GM18505 (cell line): ENCODE results near the gene CYS1.

Source experiments
- ATAC-seq: cut with Tn5 transposase; IDR thresholded peaks from one replicate; pipeline ENCODE4 v1.9.1; 2021; ENCODE audit not compliant: unreplicated experiment
- POLR2A ChIP-seq: IDR thresholded peaks from 4 replicates; pipeline ENCODE4 v1.6.1; 2011; ENCODE audit warnings: borderline replicate concordance; ENCODE audit not compliant: insufficient read depth, insufficient read length; ENCODE audit errors: extremely low read depth

The CYS1 gene

GRCh38 chr2:10085043-10085667, 4.9 kb upstream of the CYS1 start:
- TF ChIP-seq POLR2A: no peak
- ATAC-seq: no peak

GRCh38 chr2:10084223-10084865, 4.1 kb upstream of the CYS1 start:
- no peak for ATAC-seq
- no peak for TF ChIP-seq POLR2A

- TF ChIP-seq POLR2A: no peak
- ATAC-seq: no peak
Measured at GRCh38 chr2:10083692-10084211, 3.5 kb upstream of the CYS1 start.

GRCh38 chr2:10083046-10083445, 2.8 kb upstream of the CYS1 start:
- ATAC-seq: no peak

GRCh38 chr2:10080536-10081304, 509 bp upstream of the CYS1 start:
- TF ChIP-seq POLR2A: peak; percentile 59
- peak; percentile 21 for ATAC-seq

More at GRCh38 chr2:10083046-10083445, 2.8 kb upstream of the CYS1 start:
- TF ChIP-seq POLR2A: no peak

GRCh38 chr2:10079266-10079869, 843 bp downstream of the CYS1 start:
- no peak for TF ChIP-seq POLR2A
- ATAC-seq: peak; percentile 28

GRCh38 chr2:10078704-10079265, 1.4 kb downstream of the CYS1 start:
- ATAC-seq: no peak
- no peak for TF ChIP-seq POLR2A

- TF ChIP-seq POLR2A: no peak
- no peak for ATAC-seq
Measured at GRCh38 chr2:10078001-10078400, 2.2 kb downstream of the CYS1 start.

- TF ChIP-seq POLR2A: no peak
- ATAC-seq: no peak
Measured at GRCh38 chr2:10076988-10077527, 3.2 kb downstream of the CYS1 start.

- no peak for ATAC-seq
- no peak for TF ChIP-seq POLR2A
Measured at GRCh38 chr2:10076511-10076910, 3.7 kb downstream of the CYS1 start.

- TF ChIP-seq POLR2A: no peak
- ATAC-seq: no peak
Measured at GRCh38 chr2:10075571-10076209, 4.5 kb downstream of the CYS1 start.

- TF ChIP-seq POLR2A: no peak
- no peak for ATAC-seq
Measured at GRCh38 chr2:10075101-10075500, 5.1 kb downstream of the CYS1 start.
